K562 (cell line): ENCODE data around the gene RASD2. TPM values are rescaled to one million over a fixed set of nuclear protein-coding genes. Genes with fewer than 3 reads are reported as not detected.

Experiments
- ATAC-seq: fragments of 200-7000 bp; cut with Tn5 transposase; 3 replicates; pipeline ENCODE4 v1.9.1; 2020; ENCODE audit warnings: moderate library complexity
- BruUV-seq: library from RNA; stranded (reverse); fragments of 400-500 nt; replicated peaks from 2 replicates; lab custom pipeline; 2021; lab: Mats Ljungman, UMichigan
- CTCF ChIA-PET: fragments of 300-600 bp; formaldehyde crosslinking; extraction: SDS; loops from one replicate; lab custom pipeline; 2021; ENCODE audit warnings: low intra/inter-chr PET ratio; lab: Yijun Ruan, JAX
- POLR2A ChIA-PET: fragments of 300-600, 350-650 bp; sonication (Branson Sonifier 250); formaldehyde crosslinking; extraction: SDS; loops from one replicate; lab custom pipeline; 2021; ENCODE audit warnings: antibody characterized with exemption, inconsistent platforms; lab: Yijun Ruan, JAX
- DNase-seq, 4 experiments: peaks; one replicate each; pipeline versions ENCODE4 v3.0.0 to v3.0.0-alpha.2; 2011 to 2018; ENCODE audit warnings: low spot score in 3 of 4, mixed read lengths in 3 of 4; ENCODE audit errors: extremely low read depth in 1 of 4
- FAIRE-seq: peaks from 2 replicates; lab custom pipeline; 2011; peaks lifted over from hg19 to GRCh38; lab: Jason Lieb, UNC
- H2AFZ ChIP-seq: 2 replicates; pipeline ENCODE4 v1.6.0; 2011; ENCODE audit warnings: low read depth, low read length, control low read depth, inconsistent platforms
- H3K27ac ChIP-seq: fragments of 200-600 bp; 3 replicates; pipeline ENCODE4 v1.8.0; 2011; ENCODE audit warnings: low read depth, mild to moderate bottlenecking, control low read depth, inconsistent platforms, low read length, moderate library complexity, mixed read lengths; ENCODE audit errors: extremely low read depth
- H3K27me3 ChIP-seq, 2 experiments: fragments of 300-600 bp in 1 of 2; 2 replicates in 1 of 2; 3 replicates in 1 of 2; pipeline versions ENCODE4 v1.6.0 to v1.8.0; 2011; ENCODE audit warnings: inconsistent platforms in 2 of 2, low read length in 2 of 2, mild to moderate bottlenecking in 1 of 2, mixed read lengths in 1 of 2, moderate library complexity in 1 of 2; ENCODE audit not compliant: control insufficient read depth in 2 of 2, insufficient read depth in 2 of 2
- H3K36me3 ChIP-seq: fragments of 300-600 bp; 3 replicates; pipeline ENCODE4 v1.8.0; 2011; ENCODE audit warnings: mild to moderate bottlenecking, low read length, inconsistent platforms; ENCODE audit not compliant: control insufficient read depth, insufficient read depth
- H3K4me1 ChIP-seq, 2 experiments: fragments of 200-600 bp in 1 of 2; replicated peaks in 1 of 2; 2 replicates in 1 of 2; 3 replicates in 1 of 2; pipeline versions ENCODE4 v1.5.1 to v1.8.0; 2011; ENCODE audit warnings: inconsistent platforms in 2 of 2, low read length in 2 of 2, mild to moderate bottlenecking in 1 of 2, mixed read lengths in 1 of 2, moderate library complexity in 1 of 2; ENCODE audit not compliant: control insufficient read depth in 2 of 2, insufficient read depth in 2 of 2
- H3K4me2 ChIP-seq: 2 replicates; pipeline ENCODE4 v1.6.1; 2011; ENCODE audit warnings: low read length, control low read depth, inconsistent platforms, mixed read lengths; ENCODE audit not compliant: insufficient read depth
- H3K4me3 ChIP-seq: fragments of 200-600 bp; sonication (generic), shearing (Covaris generic); 2 replicates; pipeline ENCODE4 v1.5.1; 2016; ENCODE audit warnings: control low read depth, inconsistent platforms
- H3K79me2 ChIP-seq: fragments of 200-600 bp; 3 replicates; pipeline ENCODE4 v1.8.0; 2011; ENCODE audit warnings: low read length, inconsistent platforms; ENCODE audit not compliant: control insufficient read depth, insufficient read depth
- H3K9ac ChIP-seq, 2 experiments: 2 replicates each; pipeline versions ENCODE4 v1.6.0 to v1.6.1; 2011; ENCODE audit warnings: low read depth in 2 of 2, low read length in 2 of 2, control low read depth in 1 of 2, inconsistent platforms in 1 of 2, mild to moderate bottlenecking in 1 of 2, mixed read lengths in 1 of 2; ENCODE audit not compliant: insufficient read depth in 1 of 2
- H3K9me1 ChIP-seq: one replicate; pipeline ENCODE4 v1.6.0; 2011; ENCODE audit warnings: inconsistent platforms, mild to moderate bottlenecking, low read length, moderate library complexity; ENCODE audit not compliant: control insufficient read depth, insufficient read depth
- H3K9me3 ChIP-seq: replicated peaks from 2 replicates; pipeline ENCODE4 v1.5.1; 2011; ENCODE audit warnings: low read depth, low read length, inconsistent platforms; ENCODE audit not compliant: control insufficient read depth, insufficient read depth
- H4K20me1 ChIP-seq: replicated peaks from 2 replicates; pipeline ENCODE4 v1.6.1; 2011; ENCODE audit warnings: low read length, inconsistent platforms, mixed read lengths; ENCODE audit not compliant: control insufficient read depth, insufficient read depth
- CBX2 ChIP-seq: fragments of 200-600 bp; sonication (generic); IDR thresholded peaks from one replicate; pipeline ENCODE4 v1.6.1; 2012; ENCODE audit warnings: mild to moderate bottlenecking, low read length, inconsistent platforms; ENCODE audit not compliant: insufficient read depth, poor library complexity, severe bottlenecking
- HIVEP1 ChIP-seq: fragments of 250-450 bp; sonication (Bioruptor Pico); IDR thresholded peaks from 2 replicates; pipeline ENCODE4 v1.4.0; 2020; ENCODE audit warnings: mild to moderate bottlenecking
- REST ChIP-seq, 2 experiments: fragments of 450-650 bp; formaldehyde crosslinking in 1 of 2; IDR thresholded peaks; 2 replicates each; pipeline versions ENCODE4 v1.4.0 to v1.6.1; 2014 to 2020; ENCODE audit warnings: mild to moderate bottlenecking in 2 of 2, borderline replicate concordance in 1 of 2, low read depth in 1 of 2
- ZNF655 ChIP-seq: fragments of 250-450 bp; sonication (Bioruptor Pico); IDR thresholded peaks from 2 replicates; pipeline ENCODE4 v1.5.0; 2021
- WGBS: fragments of 100-300 bp; shearing (Covaris generic); methylation state at CpG from one replicate; pipeline ENCODE4 v1.1.6; 2016; ENCODE audit warnings: low coverage, mixed read lengths; ENCODE audit not compliant: insufficient coverage; ENCODE audit errors: missing lambda C conversion rate; 5-methylcytosine and 5-hydroxymethylcytosine counted together
- in situ Hi-C: fragments of 300-500 bp; cut with MboI; formaldehyde crosslinking; loops from 4 replicates; pipeline ENCODE4 v1.15.0; 2018; ENCODE audit warnings: inconsistent platforms, mixed read lengths
- intact Hi-C: fragments of 100-400 bp; cut with micrococcal nuclease; formaldehyde crosslinking; loops from 2 replicates; pipeline ENCODE4 v1.14.2; 2022
- polyA plus RNA-seq, 8 experiments: library from polyadenylated mRNA; depleted of rRNA in 4 of 8; stranded (reverse) in 5 of 8; unstranded in 3 of 8; fragments of >200 nt; fragmentation: Nextera tagmentation in 2 of 8; fragmentation: Illumina TruSeq in 1 of 8; extraction: Ambion mirVana in 2 of 8; extraction: Trizol in 1 of 8; gene quantifications; 2 replicates each; pipeline versions ENCODE4 v1.2.1 to v1.2.3, GENCODE V29; 2011 to 2014; ENCODE audit warnings: inconsistent platforms in 1 of 8, missing spikeins in 1 of 8
- total RNA-seq, 7 experiments: library from RNA; depleted of rRNA in 6 of 7; stranded (reverse); fragments of >200 nt in 6 of 7; fragmentation: Illumina TruSeq in 2 of 7; extraction: Trizol in 2 of 7; gene quantifications; 2 replicates each; pipeline versions ENCODE4 v1.2.1 to v1.2.3, GENCODE V29; 2011 to 2021; ENCODE audit warnings: low replicate concordance in 1 of 7

The RASD2 gene
- total and polyA plus RNA-seq, 9 of the 15 experiments (the other 6 are each of a cell fraction or from before 2014, with no cell fraction given), result 0.05 TPM; not detected in 8

DNA sequence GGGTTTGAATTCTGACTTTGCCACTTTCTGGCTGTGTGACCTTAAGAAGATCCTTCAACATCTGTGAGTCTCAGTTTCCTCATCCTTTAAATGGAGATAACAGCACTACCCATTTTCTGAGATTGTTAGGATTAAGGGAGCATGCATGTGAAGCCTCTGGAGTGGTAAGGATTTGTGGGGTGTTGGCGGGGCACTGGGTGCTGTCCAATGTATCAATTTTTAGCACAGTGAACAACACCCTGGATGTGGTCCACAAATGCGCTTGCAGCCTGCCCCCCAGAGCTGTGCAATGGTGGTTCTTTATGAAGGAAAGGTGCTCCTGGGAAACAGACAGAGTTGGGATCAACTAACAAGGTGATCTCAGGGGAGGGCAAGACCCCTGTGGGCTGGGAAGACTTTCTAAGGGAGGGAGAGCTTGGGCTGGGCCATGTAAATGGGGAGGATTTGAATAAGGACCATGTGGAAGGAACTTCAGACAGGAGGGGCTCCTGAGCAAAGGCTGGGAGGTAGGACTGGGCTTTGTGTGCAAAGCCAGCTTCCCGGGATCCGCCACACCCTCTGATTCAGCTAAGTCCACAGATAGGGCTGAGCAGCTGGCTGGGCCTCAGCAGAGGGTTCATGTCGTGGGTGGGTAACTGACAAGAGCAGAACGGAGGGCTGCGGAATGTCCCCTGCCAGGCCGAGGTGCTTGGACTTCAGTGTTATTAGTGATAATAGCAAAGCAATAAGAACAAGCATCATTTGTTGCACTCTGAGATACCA lies 22.7 kb upstream of the RASD2 start:
- no peak overlapping the region for H3K4me2 ChIP-seq
- no peaks in the 10 kb centered on the region for H3K79me2 ChIP-seq
- CTCF ChIA-PET, result no interaction called here
- no peaks in the 10 kb centered on the region for H3K9me3 ChIP-seq
- no TSS peak for BruUV-seq
- H2AFZ ChIP-seq, result no peak overlapping the region
- H4K20me1 ChIP-seq, result peaks cover 5% of the 10 kb centered on the region; the same call in 1 of the 2 replicates
- TF ChIP-seq HIVEP1 (CRISPR knock-in tag) (no peak), REST (IDR thresholded peaks at IDR 0.05; ENCODE audit: borderline replicate concordance) (peak; percentile 33), REST (CRISPR knock-in tag; IDR thresholded peaks at IDR 0.05; ENCODE audit: low read depth) (no peak), ZNF655 (CRISPR knock-in tag) (no peak), CBX2 (no peak)
- peaks cover 3 to 29% of the 10 kb centered on the region in 2 experiments; a peak in 2 of 5 replicates for H3K27me3 ChIP-seq
- intact Hi-C loops (no loop called here), in situ Hi-C loops (no loop called here)
- H3K9me1 ChIP-seq, result no peaks in the 10 kb centered on the region
- 4% methylated on average over 8 of the region's 8 CpGs for WGBS
- peaks cover 8 to 10% of the 10 kb centered on the region in 2 experiments; a peak in 3 of 5 replicates for H3K4me1 ChIP-seq
- FAIRE-seq (no peak), DNase-seq (no peak), ATAC-seq (no peak)
- no peak overlapping the region for H3K27ac ChIP-seq
- H3K4me3 ChIP-seq, result no peak overlapping the region
- H3K9ac ChIP-seq, result no peak overlapping the region
- POLR2A ChIA-PET, result no interaction called here
- no peaks in the 10 kb centered on the region for H3K36me3 ChIP-seq
